Panc1 (cell line): ENCODE measurements around the gene TAGLN. TPM values are rescaled to one million over a fixed set of nuclear protein-coding genes. Genes with fewer than 3 reads are reported as not detected.

Experiments used
- ATAC-seq: fragments of 200-7000 bp; cut with Tn5 transposase; 2 replicates; pipeline ENCODE4 v1.9.1; 2020; ENCODE audit warnings: mild to moderate bottlenecking, moderate library complexity
- BruUV-seq: library from RNA; stranded (reverse); fragments of 400-500 nt; replicated peaks from 2 replicates; lab custom pipeline; 2021; lab: Mats Ljungman, UMichigan
- CTCF ChIA-PET: fragments of 300-600 bp; sonication (Branson Sonifier 250); formaldehyde crosslinking; loops from one replicate; lab custom pipeline; 2022; ENCODE audit warnings: antibody characterized with exemption; lab: Charles Lee
- POLR2A ChIA-PET: fragments of 300-600 bp; sonication (Branson Sonifier 250); formaldehyde crosslinking; loops from one replicate; lab custom pipeline; 2022; ENCODE audit warnings: antibody characterized with exemption; lab: Charles Lee
- DNase-seq: peaks from one replicate; pipeline ENCODE4 v3.0.0-alpha.2; 2010; ENCODE audit warnings: low read depth, low spot score
- H3K27ac ChIP-seq: 2 replicates; pipeline ENCODE4 v1.5.1; 2011; ENCODE audit warnings: mild to moderate bottlenecking, low read length, inconsistent platforms
- H3K27me3 ChIP-seq: fragments of 200-500 bp; sonication (Bioruptor generic); 2 replicates; pipeline ENCODE4 v1.6.0; 2014; ENCODE audit warnings: low read length, inconsistent platforms; ENCODE audit not compliant: control insufficient read depth, insufficient read depth
- H3K36me3 ChIP-seq: fragments of 200-500 bp; sonication (Bioruptor generic); 2 replicates; pipeline ENCODE4 v1.5.1; 2014; ENCODE audit warnings: inconsistent platforms, mild to moderate bottlenecking, low read length, moderate library complexity; ENCODE audit not compliant: control insufficient read depth, insufficient read depth
- H3K4me1 ChIP-seq: 2 replicates; pipeline ENCODE4 v1.5.1; 2011; ENCODE audit warnings: inconsistent platforms, mild to moderate bottlenecking, low read length, moderate library complexity; ENCODE audit not compliant: control insufficient read depth, insufficient read depth
- H3K4me3 ChIP-seq, 2 experiments: 2 replicates each; pipeline ENCODE4 v1.5.1; 2011 to 2012; ENCODE audit warnings: low read depth in 2 of 2, low read length in 2 of 2, mild to moderate bottlenecking in 2 of 2, inconsistent platforms in 1 of 2, moderate library complexity in 1 of 2
- H3K9me3 ChIP-seq: fragments of 200-500 bp; sonication (Bioruptor generic); 2 replicates; pipeline ENCODE4 v1.5.1; 2014; ENCODE audit warnings: low read depth, mild to moderate bottlenecking, inconsistent platforms, low read length, moderate library complexity; ENCODE audit not compliant: control insufficient read depth, insufficient read depth
- POLR2AphosphoS5 ChIP-seq: IDR thresholded peaks from 2 replicates; pipeline ENCODE4 v1.6.1; 2012; ENCODE audit warnings: mild to moderate bottlenecking, low read depth, low read length, moderate library complexity
- SIN3A ChIP-seq: IDR thresholded peaks from 2 replicates; pipeline ENCODE4 v1.6.1; 2012; ENCODE audit warnings: low read depth, mild to moderate bottlenecking, low read length, moderate library complexity, borderline replicate concordance; ENCODE audit not compliant: insufficient read depth
- TCF7L2 ChIP-seq: IDR thresholded peaks from 2 replicates; pipeline ENCODE4 v1.6.1; 2011; ENCODE audit warnings: mild to moderate bottlenecking, low read depth, low read length, inconsistent platforms
- in situ Hi-C: cut with HindIII; loops from 2 replicates; pipeline ENCODE4 v1.10.0; 2016; ENCODE audit warnings: low sequenced_read_pairs, low pct_unique_long_range_greater_than_20kb
- intact Hi-C: fragments of 100-400 bp; cut with micrococcal nuclease; formaldehyde crosslinking; loops from one replicate; pipeline ENCODE4 v1.10.0; 2022; ENCODE audit not compliant: unreplicated experiment
- total RNA-seq: library from RNA; stranded (reverse); gene quantifications from one replicate; pipeline ENCODE4 v1.2.1, GENCODE V29; 2021; ENCODE audit not compliant: unreplicated experiment
- TF ChIP-seq, protein P1 (sequence below), 2 experiments: IDR thresholded peaks; 2 replicates each; pipeline ENCODE4 v1.6.1; 2011 to 2012; ENCODE audit warnings: low read depth in 2 of 2, control low read depth in 1 of 2, low read length in 1 of 2, mild to moderate bottlenecking in 1 of 2, moderate library complexity in 1 of 2; ENCODE audit not compliant: insufficient read depth in 1 of 2
- TF ChIP-seq, protein P2 (sequence below): fragments of 450-650 bp; IDR thresholded peaks from 2 replicates; pipeline ENCODE4 v1.5.1; 2017; ENCODE audit warnings: mild to moderate bottlenecking

TAGLN gene
- total RNA-seq, 1 experiment from 2014 or later, result 6.4 TPM

DNA sequence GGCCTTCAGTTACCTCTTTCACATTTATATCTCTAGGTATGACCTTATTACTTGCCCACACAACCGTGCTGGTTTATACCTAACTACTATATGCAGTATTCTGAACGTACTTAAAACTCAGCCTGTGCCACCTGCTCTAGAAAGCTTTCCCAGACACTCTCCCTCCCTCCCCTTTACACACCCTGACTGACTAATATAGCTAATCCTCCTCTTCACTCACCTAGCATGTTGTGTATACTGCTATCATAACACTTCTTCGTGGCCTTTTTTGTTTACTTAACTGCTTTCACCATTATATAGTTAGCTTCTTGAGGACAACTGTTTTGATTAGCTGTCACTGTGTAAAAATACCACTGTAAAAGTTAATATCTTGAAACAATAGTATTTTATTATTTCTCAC, 56.8 kb downstream of the TAGLN start:
- H3K4me3 ChIP-seq, result no peak overlapping the region
- POLR2A ChIA-PET, result no interaction called here
- H3K27me3 ChIP-seq, result no peaks in the 10 kb centered on the region
- H3K27ac ChIP-seq, result no peak overlapping the region
- CTCF ChIA-PET, result no interaction called here
- no peaks in the 10 kb centered on the region for H3K9me3 ChIP-seq
- ATAC-seq (no peak), DNase-seq (no peak)
- no peaks in the 10 kb centered on the region for H3K36me3 ChIP-seq
- in situ Hi-C loops (no loop called here), intact Hi-C loops (no loop called here)
- TF ChIP-seq TCF7L2 (no peak), SIN3A (no peak), POLR2AphosphoS5 (no peak)
- TF ChIP-seq, protein P1, sequence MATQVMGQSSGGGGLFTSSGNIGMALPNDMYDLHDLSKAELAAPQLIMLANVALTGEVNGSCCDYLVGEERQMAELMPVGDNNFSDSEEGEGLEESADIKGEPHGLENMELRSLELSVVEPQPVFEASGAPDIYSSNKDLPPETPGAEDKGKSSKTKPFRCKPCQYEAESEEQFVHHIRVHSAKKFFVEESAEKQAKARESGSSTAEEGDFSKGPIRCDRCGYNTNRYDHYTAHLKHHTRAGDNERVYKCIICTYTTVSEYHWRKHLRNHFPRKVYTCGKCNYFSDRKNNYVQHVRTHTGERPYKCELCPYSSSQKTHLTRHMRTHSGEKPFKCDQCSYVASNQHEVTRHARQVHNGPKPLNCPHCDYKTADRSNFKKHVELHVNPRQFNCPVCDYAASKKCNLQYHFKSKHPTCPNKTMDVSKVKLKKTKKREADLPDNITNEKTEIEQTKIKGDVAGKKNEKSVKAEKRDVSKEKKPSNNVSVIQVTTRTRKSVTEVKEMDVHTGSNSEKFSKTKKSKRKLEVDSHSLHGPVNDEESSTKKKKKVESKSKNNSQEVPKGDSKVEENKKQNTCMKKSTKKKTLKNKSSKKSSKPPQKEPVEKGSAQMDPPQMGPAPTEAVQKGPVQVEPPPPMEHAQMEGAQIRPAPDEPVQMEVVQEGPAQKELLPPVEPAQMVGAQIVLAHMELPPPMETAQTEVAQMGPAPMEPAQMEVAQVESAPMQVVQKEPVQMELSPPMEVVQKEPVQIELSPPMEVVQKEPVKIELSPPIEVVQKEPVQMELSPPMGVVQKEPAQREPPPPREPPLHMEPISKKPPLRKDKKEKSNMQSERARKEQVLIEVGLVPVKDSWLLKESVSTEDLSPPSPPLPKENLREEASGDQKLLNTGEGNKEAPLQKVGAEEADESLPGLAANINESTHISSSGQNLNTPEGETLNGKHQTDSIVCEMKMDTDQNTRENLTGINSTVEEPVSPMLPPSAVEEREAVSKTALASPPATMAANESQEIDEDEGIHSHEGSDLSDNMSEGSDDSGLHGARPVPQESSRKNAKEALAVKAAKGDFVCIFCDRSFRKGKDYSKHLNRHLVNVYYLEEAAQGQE (IDR thresholded peaks at IDR 0.05; ENCODE audit: insufficient read depth in 1 of 2, low read depth in 2 of 2, low read length in 1 of 2), result no peak
- TF ChIP-seq, protein P2, sequence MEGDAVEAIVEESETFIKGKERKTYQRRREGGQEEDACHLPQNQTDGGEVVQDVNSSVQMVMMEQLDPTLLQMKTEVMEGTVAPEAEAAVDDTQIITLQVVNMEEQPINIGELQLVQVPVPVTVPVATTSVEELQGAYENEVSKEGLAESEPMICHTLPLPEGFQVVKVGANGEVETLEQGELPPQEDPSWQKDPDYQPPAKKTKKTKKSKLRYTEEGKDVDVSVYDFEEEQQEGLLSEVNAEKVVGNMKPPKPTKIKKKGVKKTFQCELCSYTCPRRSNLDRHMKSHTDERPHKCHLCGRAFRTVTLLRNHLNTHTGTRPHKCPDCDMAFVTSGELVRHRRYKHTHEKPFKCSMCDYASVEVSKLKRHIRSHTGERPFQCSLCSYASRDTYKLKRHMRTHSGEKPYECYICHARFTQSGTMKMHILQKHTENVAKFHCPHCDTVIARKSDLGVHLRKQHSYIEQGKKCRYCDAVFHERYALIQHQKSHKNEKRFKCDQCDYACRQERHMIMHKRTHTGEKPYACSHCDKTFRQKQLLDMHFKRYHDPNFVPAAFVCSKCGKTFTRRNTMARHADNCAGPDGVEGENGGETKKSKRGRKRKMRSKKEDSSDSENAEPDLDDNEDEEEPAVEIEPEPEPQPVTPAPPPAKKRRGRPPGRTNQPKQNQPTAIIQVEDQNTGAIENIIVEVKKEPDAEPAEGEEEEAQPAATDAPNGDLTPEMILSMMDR, result no peak
- no peaks in the 10 kb centered on the region for H3K4me1 ChIP-seq
- BruUV-seq, result no TSS peak

DNA sequence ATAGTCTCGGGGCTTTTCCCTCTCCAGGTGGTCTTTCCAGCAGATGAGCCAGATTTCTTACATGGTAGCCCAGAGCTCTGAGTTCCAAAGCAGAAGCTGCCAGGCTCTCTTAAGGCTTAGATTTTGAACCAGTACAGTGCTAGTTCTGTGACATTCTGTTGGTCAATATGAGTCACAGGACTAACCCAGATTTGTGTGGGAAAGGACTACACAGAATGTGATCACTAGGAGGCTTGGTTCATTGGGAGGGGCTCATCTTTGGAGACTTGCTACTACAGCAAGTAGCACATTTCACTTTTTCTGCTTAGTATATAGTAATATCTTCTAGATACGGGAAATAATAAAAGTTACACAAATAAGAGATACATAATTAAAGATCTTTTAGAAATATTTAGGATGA, 57.4 kb downstream of the TAGLN start:
- Histone ChIP-seq H3K27ac (no peak overlapping the region), H3K4me3 (no peak overlapping the region), H3K4me1 (no peaks in the 10 kb centered on the region), H3K36me3 (no peaks in the 10 kb centered on the region), H3K9me3 (no peaks in the 10 kb centered on the region), H3K27me3 (no peaks in the 10 kb centered on the region)
- no peak for DNase-seq
- in situ Hi-C loops, result no loop called here
- CTCF ChIA-PET, result no interaction called here
- POLR2A ChIA-PET, result no interaction called here
- TF ChIP-seq, protein P1 (IDR thresholded peaks at IDR 0.05; ENCODE audit: insufficient read depth in 1 of 2, low read depth in 2 of 2, low read length in 1 of 2), result no peak
- TF ChIP-seq, protein P2, result no peak
- no peak for ATAC-seq
- no TSS peak for BruUV-seq
- intact Hi-C loops, result no loop called here

Other genes starting within 250 kb of the TAGLN start
- gene SIK3, start 100.9 kb upstream of the TAGLN start, total RNA-seq, result 39.7 TPM
- 179 TPM for gene PAFAH1B2, start 55.1 kb upstream of the TAGLN start, total RNA-seq
- 47.6 TPM for gene SIDT2, start 20.6 kb upstream of the TAGLN start, total RNA-seq
- gene PCSK7, start 32.7 kb downstream of the TAGLN start, total RNA-seq, result 60.6 TPM
- 39.7 TPM for gene RNF214, start 33.3 kb downstream of the TAGLN start, total RNA-seq
- 10.8 TPM for gene BACE1-AS, start 92.0 kb downstream of the TAGLN start, total RNA-seq
- gene BACE1, start 116.9 kb downstream of the TAGLN start, total RNA-seq, result 4.9 TPM
- 75.4 TPM for gene CEP164, start 128.5 kb downstream of the TAGLN start, total RNA-seq